PC-3 (cell line): ENCODE results near the gene KCTD1.

Source experiments
- CTCF ChIP-seq: fragments of 300-600 bp; sonication (generic); conservative IDR thresholded peaks from 2 replicates; pipeline ENCODE4 v1.5.1; 2017; ENCODE audit warnings: antibody characterized with exemption, low read depth, mild to moderate bottlenecking, low read length
- EZH2 ChIP-seq: fragments of 300-600 bp; sonication (generic); IDR thresholded peaks from one replicate; pipeline ENCODE4 v1.6.1; 2017; ENCODE audit warnings: antibody characterized with exemption, mild to moderate bottlenecking, low read length; ENCODE audit not compliant: unreplicated experiment
- EZH2phosphoT487 ChIP-seq: fragments of 300-600 bp; sonication (generic); IDR thresholded peaks from 2 replicates; pipeline ENCODE4 v1.6.1; 2018; ENCODE audit warnings: mild to moderate bottlenecking, antibody characterized with exemption, low read length, borderline replicate concordance

- TF ChIP-seq EZH2phosphoT487 (no peak), EZH2 (no peak), CTCF (no peak)
Measured at GRCh38 chr18:26440644-26441043, 107.7 kb downstream of the KCTD1 start.
